Right lobe of liver (tissue), 6 donors: ENCODE results near the gene STC2. TPM values are rescaled to one million over a fixed set of nuclear protein-coding genes. Genes with fewer than 3 reads are reported as not detected.

Experiments used
- ATAC-seq, 4 donors: fragments of 200-7000 bp; cut with Tn5 transposase; one replicate each; pipeline ENCODE4 v1.9.1; 2020; ENCODE audit warnings: mild to moderate bottlenecking in 4 of 4, moderate library complexity in 4 of 4
- DNase-seq, 3 donors: peaks; one replicate each; pipeline ENCODE4 v3.0.0-alpha.2; 2020
- H3K27ac ChIP-seq, 3 donors: fragments of 200-600 bp; one replicate each; pipeline ENCODE4 v1.8.0; 2022
- H3K27me3 ChIP-seq, 2 donors: fragments of 200-600 bp; one replicate each; pipeline ENCODE4 v1.8.0; 2022
- H3K36me3 ChIP-seq, 4 donors: fragments of 200-600 bp; sonication (generic) in 1 of 4; one replicate each; pipeline versions ENCODE4 v1.5.1 to v1.8.0; 2017 to 2022; ENCODE audit warnings: control low read depth in 1 of 4
- H3K4me1 ChIP-seq, 4 donors: fragments of 200-600 bp; sonication (generic) in 1 of 4; one replicate each; pipeline versions ENCODE4 v1.5.1 to v1.8.0; 2017 to 2022; ENCODE audit warnings: control low read depth in 1 of 4
- H3K4me3 ChIP-seq, 3 donors: fragments of 200-600 bp; one replicate each; pipeline ENCODE4 v1.8.0; 2022
- H3K9me3 ChIP-seq, 4 donors: fragments of 200-600 bp; sonication (generic) in 1 of 4; one replicate each; pipeline versions ENCODE4 v1.5.1 to v1.8.0; 2017 to 2022; ENCODE audit warnings: control low read depth in 1 of 4
- CTCF ChIP-seq, 4 donors: fragments of 200-600 bp in 3 of 4; fragments of 450-650 bp in 1 of 4; IDR thresholded peaks; one replicate each; pipeline versions ENCODE4 v1.5.1 to v1.8.0; 2016 to 2022; ENCODE audit warnings: antibody characterized with exemption in 4 of 4, mild to moderate bottlenecking in 2 of 4
- POLR2A ChIP-seq: fragments of 450-650 bp; IDR thresholded peaks from one replicate; pipeline ENCODE4 v1.6.1; 2017; ENCODE audit warnings: antibody characterized with exemption, mild to moderate bottlenecking
- WGBS: methylation state at CpG from one replicate; pipeline ENCODE4 v1.1.6; 2018; ENCODE audit warnings: low coverage, low lambda C conversion rate; ENCODE audit not compliant: insufficient coverage; ENCODE audit errors: missing lambda C conversion rate; 5-methylcytosine and 5-hydroxymethylcytosine counted together
- intact Hi-C, 2 donors: fragments of 100-400 bp; cut with DNase I; formaldehyde crosslinking; loops; one replicate each; pipeline versions ENCODE4 v1.11.2 to v1.14.1; 2022
- total RNA-seq, 6 experiments: library from RNA; depleted of rRNA in 2 of 6; stranded (reverse); fragments of >200 nt in 2 of 6; fragmentation: NEBNext Ultra II Directional in 3 of 6; extraction: Animal tissue kit (Norgen Biotek cat#: 25700) in 3 of 6; gene quantifications; one replicate each; pipeline versions ENCODE4 v1.1.0 to v1.2.4, GENCODE V29; 2016 to 2023
- donor health status: DM: no; HTN: yes; CAD: no.
- donor health status: DM: no; HTN: no; CAD: no.
- donor health status: DM: no; HTN: no; CAD: no.
- donor health status: DM: no; HTN: yes; CAD: no.
- donor health status: DM: no; HTN: yes; CAD: no.

STC2 gene
- total RNA-seq, 6 experiments from 2014 or later, result 0.20 to 18.8 (median 3.4) TPM; not detected in 2

DNA sequence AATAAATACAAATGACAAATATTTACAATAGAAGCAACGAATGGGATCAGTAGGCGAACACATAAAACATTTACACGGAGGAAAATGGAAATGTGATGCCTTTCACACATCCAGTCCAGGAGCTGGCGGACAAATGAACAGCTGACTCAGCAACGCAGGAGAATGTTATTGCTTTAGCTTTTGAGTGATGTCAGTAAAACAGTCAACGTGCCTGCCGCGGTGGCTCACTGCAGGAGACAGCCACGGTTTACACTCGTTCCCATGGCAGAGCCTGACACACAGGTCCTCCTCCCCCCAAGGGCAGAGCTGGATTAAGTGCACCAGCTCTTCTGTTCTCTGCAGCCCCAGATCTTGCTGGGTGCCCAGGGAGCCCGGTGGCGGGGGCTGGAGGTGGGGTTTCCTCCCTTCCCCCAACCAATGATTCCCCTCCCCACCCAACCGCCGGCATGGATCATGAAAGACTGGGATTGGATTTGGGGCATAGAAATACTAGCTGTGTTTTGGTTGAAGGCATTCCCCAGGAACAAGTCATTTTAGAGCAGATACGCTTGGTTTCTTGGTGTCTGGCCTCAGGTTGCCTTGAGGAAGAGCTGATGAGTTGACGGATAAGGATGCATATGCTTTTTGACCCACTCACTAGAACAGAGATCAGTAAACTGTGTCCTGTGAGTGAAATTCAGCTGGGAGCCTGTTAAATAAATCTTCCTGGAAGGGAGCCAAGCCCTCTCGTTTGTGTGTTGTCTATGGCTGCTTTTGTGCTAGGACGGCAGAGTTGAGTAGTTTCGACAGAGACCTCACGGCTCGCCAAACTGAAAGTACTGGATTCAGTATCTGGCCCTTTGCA lies 12.5 kb downstream of the STC2 start:
- H3K27ac ChIP-seq, result no peak overlapping the region
- peak; percentile 10 to 41 (median 38) for ATAC-seq

DNA sequence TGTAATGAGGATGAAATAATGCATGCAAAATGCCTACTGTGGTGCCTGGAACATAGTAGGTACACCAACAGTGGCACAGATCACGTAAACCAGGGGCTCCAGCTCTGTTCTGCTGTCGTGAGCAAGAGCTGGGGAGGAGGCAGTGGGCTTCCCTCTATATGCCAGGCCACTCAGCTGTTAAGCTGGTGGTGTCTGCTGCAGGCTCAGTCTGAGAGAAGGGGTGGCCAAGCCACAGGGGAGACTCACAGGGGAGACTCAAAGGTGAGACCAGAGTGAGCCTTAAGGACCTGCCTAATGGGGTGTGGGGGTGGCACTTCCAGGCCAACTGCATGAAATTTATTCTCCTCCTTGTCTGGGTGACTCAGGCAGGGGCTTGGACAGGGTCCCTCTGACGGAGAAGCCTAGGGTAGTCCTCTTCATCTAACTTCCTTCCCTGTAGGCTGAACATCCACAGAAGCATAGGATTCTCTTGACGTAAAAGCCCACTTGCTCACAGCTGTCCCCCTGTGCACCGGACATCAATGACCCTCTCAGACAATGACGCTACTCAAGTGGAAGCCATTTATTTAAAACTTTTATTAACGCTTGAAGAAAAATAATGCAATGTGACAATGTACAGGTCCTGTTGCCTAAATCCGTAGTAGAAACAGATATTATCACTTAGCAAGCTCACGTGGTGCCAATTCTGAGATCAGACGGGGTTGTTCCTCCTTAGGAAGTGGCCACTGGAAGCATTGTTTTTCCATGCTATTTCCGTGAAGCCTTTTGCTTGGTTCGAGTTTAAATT lies 13.9 kb downstream of the STC2 start:
- intact Hi-C loops, result no loop called here
- Histone ChIP-seq H3K4me3 (no peak overlapping the region), H3K4me1 (no peaks in the 10 kb centered on the region), H3K36me3 (no peaks in the 10 kb centered on the region), H3K27me3 (no peaks in the 10 kb centered on the region), H3K9me3 (no peaks in the 10 kb centered on the region), H3K27ac (no peak overlapping the region)
- DNase-seq, result no peak
- no peak for ATAC-seq
- 72% methylated on average over 11 of the region's 12 CpGs for WGBS
- TF ChIP-seq CTCF (IDR thresholded peaks at IDR 0.05) (no peak), POLR2A (no peak)

More for the DNA sequence above, 12.5 kb downstream of the STC2 start:
- Histone ChIP-seq H3K36me3 (no peaks in the 10 kb centered on the region), H3K4me1 (peaks cover 0 to 11% (median 0%) of the 10 kb centered on the region in 4 donors), H3K4me3 (no peak overlapping the region), H3K9me3 (no peaks in the 10 kb centered on the region), H3K27me3 (no peaks in the 10 kb centered on the region)
- WGBS, result 53% methylated on average over 13 of the region's 21 CpGs
- TF ChIP-seq POLR2A (no peak), CTCF (IDR thresholded peaks at IDR 0.05) (no peak)
- no peak for DNase-seq
- intact Hi-C loops, result no loop called here

DNA sequence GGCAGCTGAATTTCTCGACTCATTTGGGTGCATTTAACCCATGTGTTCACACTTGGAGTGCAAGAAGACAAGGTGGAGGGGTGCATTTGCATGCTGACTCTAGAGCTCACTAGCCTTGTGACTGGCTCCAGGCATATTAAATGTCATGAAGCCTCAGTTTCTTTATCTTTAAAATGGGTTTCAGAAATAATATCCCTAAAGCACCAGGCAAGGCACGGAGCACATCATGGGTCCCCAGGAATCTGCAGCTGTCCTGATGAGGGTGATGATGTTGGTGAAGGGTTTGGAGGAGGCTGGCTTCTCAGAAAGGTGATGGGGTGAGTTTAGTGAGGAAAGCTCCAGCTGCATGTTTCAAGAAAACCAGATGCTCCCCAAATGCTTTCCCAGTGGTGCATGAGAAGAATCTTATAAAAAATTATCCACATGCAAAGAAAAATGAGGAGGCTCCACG lies 14.8 kb downstream of the STC2 start:
- Histone ChIP-seq H3K4me1 (no peaks in the 10 kb centered on the region), H3K27me3 (no peaks in the 10 kb centered on the region), H3K27ac (no peak overlapping the region), H3K36me3 (no peaks in the 10 kb centered on the region), H3K9me3 (no peaks in the 10 kb centered on the region), H3K4me3 (no peak overlapping the region)
- no peak for TF ChIP-seq POLR2A
- no peak for TF ChIP-seq CTCF (IDR thresholded peaks at IDR 0.05)
- intact Hi-C loops, result no loop called here
- DNase-seq, result no peak
- no peak for ATAC-seq
- WGBS, result 62% methylated on average over 3 of the region's 3 CpGs

GRCh38 chr5:173312821-173313220 lies 15.4 kb downstream of the STC2 start:
- Histone ChIP-seq H3K9me3 (no peaks in the 10 kb centered on the region), H3K27me3 (no peaks in the 10 kb centered on the region), H3K4me1 (no peaks in the 10 kb centered on the region), H3K36me3 (no peaks in the 10 kb centered on the region), H3K4me3 (no peak overlapping the region), H3K27ac (no peak overlapping the region)
- DNase-seq (no peak), ATAC-seq (no peak)
- no peak for TF ChIP-seq POLR2A
- no peak for TF ChIP-seq CTCF (IDR thresholded peaks at IDR 0.05)
- intact Hi-C loops, result no loop called here
- WGBS, result 64% methylated on average over 3 of the region's 3 CpGs
